Measurements from ENCODE around the gene ABCA4.

The ABCA4 gene

GRCh38 chr1:94083681-94084080 is 37.3 kb downstream of the ABCA4 start:
- DNase-seq (ENCODE audit: low spot score): no peak

- DNase-seq (ENCODE audit: low spot score): no peak
These were observed 39.2 kb downstream of the ABCA4 start for GRCh38 chr1:94081566-94082344.

GRCh38 chr1:94079989-94080388 is 41.0 kb downstream of the ABCA4 start:
- DNase-seq (ENCODE audit: low spot score): no peak

- no peak for DNase-seq (ENCODE audit: low spot score)
These were observed 41.6 kb downstream of the ABCA4 start for GRCh38 chr1:94079080-94079940.

GRCh38 chr1:94072840-94073522 is 48.0 kb downstream of the ABCA4 start:
- DNase-seq (ENCODE audit: low spot score): no peak

GRCh38 chr1:94071976-94072375 is 49.0 kb downstream of the ABCA4 start:
- no peak for DNase-seq (ENCODE audit: low spot score)

GRCh38 chr1:94071391-94071790 is 49.6 kb downstream of the ABCA4 start:
- DNase-seq (ENCODE audit: low spot score): no peak

- DNase-seq (ENCODE audit: low spot score): no peak
These were observed 50.1 kb downstream of the ABCA4 start for GRCh38 chr1:94070865-94071264.

GRCh38 chr1:94069919-94070285 is 51.0 kb downstream of the ABCA4 start:
- DNase-seq (ENCODE audit: low spot score): no peak

- DNase-seq (ENCODE audit: low spot score): no peak
These were observed 51.7 kb downstream of the ABCA4 start for GRCh38 chr1:94068999-94069918.

GRCh38 chr1:94068096-94068998 is 52.6 kb downstream of the ABCA4 start:
- DNase-seq (ENCODE audit: low spot score): no peak

- DNase-seq (ENCODE audit: low spot score): no peak
These were observed 53.8 kb downstream of the ABCA4 start for GRCh38 chr1:94067196-94067595.

GRCh38 chr1:94063379-94063778 is 57.6 kb downstream of the ABCA4 start:
- no peak for DNase-seq (ENCODE audit: low spot score)

- peak; percentile 64 for DNase-seq (ENCODE audit: low spot score)
These were observed 59.2 kb downstream of the ABCA4 start for GRCh38 chr1:94061513-94062443.

GRCh38 chr1:94060720-94061119 is 60.2 kb downstream of the ABCA4 start:
- DNase-seq (ENCODE audit: low spot score): no peak

- no peak for DNase-seq (ENCODE audit: low spot score)
These were observed 62.2 kb downstream of the ABCA4 start for GRCh38 chr1:94058766-94059165.

GRCh38 chr1:94056996-94057395 is 64.0 kb downstream of the ABCA4 start:
- no peak for DNase-seq (ENCODE audit: low spot score)

- no peak for DNase-seq (ENCODE audit: low spot score)
These were observed 64.8 kb downstream of the ABCA4 start for GRCh38 chr1:94056171-94056570.

GRCh38 chr1:94055459-94056122 is 65.4 kb downstream of the ABCA4 start:
- no peak for DNase-seq (ENCODE audit: low spot score)

Data from germinal center (tissue), 1 donor.